ENCODE data around the gene C3orf22. TPM values are rescaled to one million over a fixed set of nuclear protein-coding genes. Genes with fewer than 3 reads are reported as not detected.

C3orf22 gene
- polyA plus RNA-seq, 1 donor from 2014 or later, result not detected

DNA sequence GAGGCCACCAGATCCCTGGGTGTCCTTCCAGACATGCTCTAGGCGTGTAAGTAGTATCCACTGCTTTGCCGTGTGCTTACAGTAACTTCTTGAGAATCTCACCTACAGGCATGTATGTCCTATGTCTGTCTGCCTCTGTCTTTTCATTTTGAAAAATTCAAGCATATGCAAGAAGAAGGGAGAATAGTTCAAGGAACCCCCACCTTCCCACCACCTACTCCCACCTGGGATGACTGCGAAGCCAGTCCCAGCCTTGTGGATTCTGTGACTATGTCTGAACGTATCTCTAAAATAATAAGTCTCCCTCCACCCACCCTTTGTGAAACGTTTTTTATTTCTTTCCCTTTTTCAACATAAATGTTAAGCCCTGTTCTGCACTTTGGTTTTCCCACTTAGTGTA, 19.8 kb downstream of the C3orf22 start:
- no peak for TF ChIP-seq CTCF (IDR thresholded peaks at IDR 0.05; ENCODE audit: poor library complexity, severe bottlenecking)
- no peak for TF ChIP-seq SMC3 (conservative IDR thresholded peaks at IDR 0.05; ENCODE audit: poor library complexity)
- TF ChIP-seq, protein P1, sequence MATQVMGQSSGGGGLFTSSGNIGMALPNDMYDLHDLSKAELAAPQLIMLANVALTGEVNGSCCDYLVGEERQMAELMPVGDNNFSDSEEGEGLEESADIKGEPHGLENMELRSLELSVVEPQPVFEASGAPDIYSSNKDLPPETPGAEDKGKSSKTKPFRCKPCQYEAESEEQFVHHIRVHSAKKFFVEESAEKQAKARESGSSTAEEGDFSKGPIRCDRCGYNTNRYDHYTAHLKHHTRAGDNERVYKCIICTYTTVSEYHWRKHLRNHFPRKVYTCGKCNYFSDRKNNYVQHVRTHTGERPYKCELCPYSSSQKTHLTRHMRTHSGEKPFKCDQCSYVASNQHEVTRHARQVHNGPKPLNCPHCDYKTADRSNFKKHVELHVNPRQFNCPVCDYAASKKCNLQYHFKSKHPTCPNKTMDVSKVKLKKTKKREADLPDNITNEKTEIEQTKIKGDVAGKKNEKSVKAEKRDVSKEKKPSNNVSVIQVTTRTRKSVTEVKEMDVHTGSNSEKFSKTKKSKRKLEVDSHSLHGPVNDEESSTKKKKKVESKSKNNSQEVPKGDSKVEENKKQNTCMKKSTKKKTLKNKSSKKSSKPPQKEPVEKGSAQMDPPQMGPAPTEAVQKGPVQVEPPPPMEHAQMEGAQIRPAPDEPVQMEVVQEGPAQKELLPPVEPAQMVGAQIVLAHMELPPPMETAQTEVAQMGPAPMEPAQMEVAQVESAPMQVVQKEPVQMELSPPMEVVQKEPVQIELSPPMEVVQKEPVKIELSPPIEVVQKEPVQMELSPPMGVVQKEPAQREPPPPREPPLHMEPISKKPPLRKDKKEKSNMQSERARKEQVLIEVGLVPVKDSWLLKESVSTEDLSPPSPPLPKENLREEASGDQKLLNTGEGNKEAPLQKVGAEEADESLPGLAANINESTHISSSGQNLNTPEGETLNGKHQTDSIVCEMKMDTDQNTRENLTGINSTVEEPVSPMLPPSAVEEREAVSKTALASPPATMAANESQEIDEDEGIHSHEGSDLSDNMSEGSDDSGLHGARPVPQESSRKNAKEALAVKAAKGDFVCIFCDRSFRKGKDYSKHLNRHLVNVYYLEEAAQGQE (IDR thresholded peaks at IDR 0.05; ENCODE audit: borderline replicate concordance), result no peak
- no peak for TF ChIP-seq EP300 (conservative IDR thresholded peaks at IDR 0.05; ENCODE audit: poor library complexity, severe bottlenecking)
- no peak for TF ChIP-seq EZH2 (IDR thresholded peaks at IDR 0.05; ENCODE audit: borderline replicate concordance, insufficient read depth, low read length, poor library complexity, severe bottlenecking)
- TF ChIP-seq POLR2AphosphoS5 (IDR thresholded peaks at IDR 0.05), result no peak
- TF ChIP-seq TAF1 (IDR thresholded peaks at IDR 0.05; ENCODE audit: low read depth), result no peak
- no peak for TF ChIP-seq RAD21 (conservative IDR thresholded peaks at IDR 0.05)
- no peak for TF ChIP-seq MXI1 (conservative IDR thresholded peaks at IDR 0.05; ENCODE audit: poor library complexity, severe bottlenecking)
- Histone ChIP-seq H3K79me2 (replicated peaks; ENCODE audit: insufficient read depth, low read length) (no peaks in the 10 kb centered on the region), H3K4me3 (ENCODE audit: low read length) (no peak overlapping the region), H4K20me1 (ENCODE audit: insufficient read depth) (no peaks in the 10 kb centered on the region), H3K4me2 (ENCODE audit: low read length) (no peak overlapping the region), H2AFZ (ENCODE audit: low read depth, low read length) (no peak overlapping the region), H3F3A (ENCODE audit: insufficient read depth, low read length, poor library complexity, severe bottlenecking) (no peaks in the 10 kb centered on the region), H3K36me3 (ENCODE audit: insufficient read depth, low read length) (no peaks in the 10 kb centered on the region), H3K27me3 (ENCODE audit: insufficient read depth, low read depth, low read length) (no peaks in the 10 kb centered on the region), H3K9me2 (ENCODE audit: insufficient read depth, low read length) (no peaks in the 10 kb centered on the region), H3K27ac (ENCODE audit: low read length) (no peak overlapping the region), H3K9me3 (ENCODE audit: low read length) (no peaks in the 10 kb centered on the region), H3K9ac (ENCODE audit: low read length) (no peak overlapping the region)

DNA sequence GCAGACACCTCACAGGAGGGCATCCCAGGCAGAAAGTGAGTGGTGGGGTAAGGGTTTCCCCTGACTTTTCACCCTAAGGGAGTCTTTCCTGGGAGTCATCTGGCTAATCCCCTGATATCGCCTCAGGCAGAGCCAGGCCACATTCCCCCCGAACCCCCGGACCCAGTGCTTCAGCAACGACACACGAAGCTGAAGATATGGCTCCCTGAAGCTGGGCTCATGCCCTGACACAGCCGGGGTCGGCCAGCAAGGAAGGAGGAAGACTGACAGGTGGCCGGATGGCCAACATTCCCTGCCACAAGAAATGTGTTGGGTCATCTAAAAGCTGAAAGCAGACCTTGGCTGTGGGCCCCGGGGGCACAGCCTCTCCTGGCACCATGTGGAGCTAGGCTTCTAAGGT, 20.4 kb downstream of the C3orf22 start:
- no peak overlapping the region for H3K4me3 ChIP-seq (ENCODE audit: low read length)
- no peaks in the 10 kb centered on the region for H3F3A ChIP-seq (ENCODE audit: insufficient read depth, low read length, poor library complexity, severe bottlenecking)
- no peaks in the 10 kb centered on the region for H3K36me3 ChIP-seq (ENCODE audit: insufficient read depth, low read length)
- H4K20me1 ChIP-seq (ENCODE audit: insufficient read depth), result no peaks in the 10 kb centered on the region
- H3K9me3 ChIP-seq (ENCODE audit: low read length), result no peaks in the 10 kb centered on the region
- no peak overlapping the region for H3K9ac ChIP-seq (ENCODE audit: low read length)
- TF ChIP-seq EZH2 (IDR thresholded peaks at IDR 0.05; ENCODE audit: borderline replicate concordance, insufficient read depth, low read length, poor library complexity, severe bottlenecking) (no peak), CTCF (IDR thresholded peaks at IDR 0.05; ENCODE audit: poor library complexity, severe bottlenecking) (no peak), EP300 (conservative IDR thresholded peaks at IDR 0.05; ENCODE audit: poor library complexity, severe bottlenecking) (no peak), POLR2AphosphoS5 (IDR thresholded peaks at IDR 0.05) (no peak), MXI1 (conservative IDR thresholded peaks at IDR 0.05; ENCODE audit: poor library complexity, severe bottlenecking) (no peak), RAD21 (conservative IDR thresholded peaks at IDR 0.05) (no peak), TAF1 (IDR thresholded peaks at IDR 0.05; ENCODE audit: low read depth) (no peak), SMC3 (conservative IDR thresholded peaks at IDR 0.05; ENCODE audit: poor library complexity) (no peak)
- TF ChIP-seq, protein P1 (IDR thresholded peaks at IDR 0.05; ENCODE audit: borderline replicate concordance), result no peak
- no peak overlapping the region for H3K4me2 ChIP-seq (ENCODE audit: low read length)
- H2AFZ ChIP-seq (ENCODE audit: low read depth, low read length), result no peak overlapping the region
- H3K27ac ChIP-seq (ENCODE audit: low read length), result no peak overlapping the region
- H3K27me3 ChIP-seq (ENCODE audit: insufficient read depth, low read depth, low read length), result no peaks in the 10 kb centered on the region
- no peaks in the 10 kb centered on the region for H3K79me2 ChIP-seq (replicated peaks; ENCODE audit: insufficient read depth, low read length)
- no peaks in the 10 kb centered on the region for H3K9me2 ChIP-seq (ENCODE audit: insufficient read depth, low read length)

All from neural cell (in vitro differentiated cells).